Skin epidermis (tissue), 12 donors: ENCODE measurements around the gene ANKRD40.
"Not testable (repeated sequence)": the region's sequence is repeated elsewhere in the genome, so short reads cannot be mapped to it uniquely, and the experiment has no call there.

Experiments
- H3K27ac ChIP-seq, 21 experiments: fragments of 200-600 bp; sonication (generic) in 11 of 21; one replicate each; pipeline ENCODE4 v1.5.0; 2020; ENCODE audit warnings: mild to moderate bottlenecking in 3 of 21, inconsistent platforms in 2 of 21, moderate library complexity in 2 of 21
- H3K4me3 ChIP-seq, 7 experiments: fragments of 200-600 bp; sonication (generic) in 2 of 7; one replicate each; pipeline ENCODE4 v1.5.0; 2020; ENCODE audit warnings: inconsistent platforms in 2 of 7, mild to moderate bottlenecking in 2 of 7, moderate library complexity in 1 of 7

ANKRD40 gene, protein sequence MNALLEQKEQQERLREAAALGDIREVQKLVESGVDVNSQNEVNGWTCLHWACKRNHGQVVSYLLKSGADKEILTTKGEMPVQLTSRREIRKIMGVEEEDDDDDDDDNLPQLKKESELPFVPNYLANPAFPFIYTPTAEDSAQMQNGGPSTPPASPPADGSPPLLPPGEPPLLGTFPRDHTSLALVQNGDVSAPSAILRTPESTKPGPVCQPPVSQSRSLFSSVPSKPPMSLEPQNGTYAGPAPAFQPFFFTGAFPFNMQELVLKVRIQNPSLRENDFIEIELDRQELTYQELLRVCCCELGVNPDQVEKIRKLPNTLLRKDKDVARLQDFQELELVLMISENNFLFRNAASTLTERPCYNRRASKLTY

GRCh38 chr17:50707289-50708049 is at the start of gene ANKRD40:
Gene ANKRD40, minus strand, starts transcription at chr17:50707914. Its CDS starts 260 bp downstream, at chr17:50707654.
- Histone ChIP-seq H3K4me3 (peak within 1 kb of the TSS; percentile 53 to 81 (median 71)), H3K27ac (peak within 1 kb of the TSS; percentile 52 to 99 (median 93))

DNA sequence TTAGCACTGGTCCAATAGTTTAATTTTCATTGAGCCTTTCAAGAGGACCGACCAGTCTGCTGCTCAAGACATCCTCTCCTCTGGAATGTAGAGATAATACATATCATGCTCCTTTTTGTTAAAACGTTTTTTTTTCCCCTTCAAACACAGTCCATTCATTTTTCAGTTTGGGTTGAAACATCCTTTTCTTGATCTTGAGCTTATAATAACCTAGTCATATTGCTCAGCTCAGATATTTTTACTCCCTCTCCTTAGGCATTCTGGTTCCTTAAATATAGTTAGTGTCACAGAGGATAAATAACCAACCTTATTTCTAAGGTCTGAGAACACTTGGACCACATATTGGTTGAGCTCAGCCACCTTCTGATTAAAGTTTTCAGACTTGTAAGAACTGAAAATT is 46.8 kb upstream of the ANKRD40 start:
- Histone ChIP-seq H3K27ac (no peak overlapping the region), H3K4me3 (no peak overlapping the region)

GRCh38 chr17:50749245-50749644 is 41.5 kb upstream of the ANKRD40 start:
- Histone ChIP-seq H3K4me3 (no peak overlapping the region), H3K27ac (no peak overlapping the region)

DNA sequence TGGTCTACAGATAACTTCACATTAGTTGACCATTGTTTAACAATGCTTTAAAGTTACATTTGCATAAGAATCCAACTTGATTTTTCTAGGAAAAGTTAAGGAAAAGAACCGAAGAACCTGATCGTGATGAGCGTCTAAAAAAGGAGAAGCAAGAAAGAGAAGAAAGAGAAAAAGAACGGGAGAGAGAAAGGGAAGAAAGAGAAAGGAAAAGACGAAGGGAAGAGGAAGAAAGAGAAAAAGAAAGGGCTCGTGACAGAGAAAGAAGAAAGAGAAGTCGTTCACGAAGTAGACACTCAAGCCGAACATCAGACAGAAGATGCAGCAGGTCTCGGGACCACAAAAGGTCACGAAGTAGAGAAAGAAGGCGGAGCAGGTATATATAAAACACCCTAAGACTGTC is 37.9 kb upstream of the ANKRD40 start:
- Histone ChIP-seq H3K4me3 (no peak overlapping the region), H3K27ac (no peak overlapping the region)

DNA sequence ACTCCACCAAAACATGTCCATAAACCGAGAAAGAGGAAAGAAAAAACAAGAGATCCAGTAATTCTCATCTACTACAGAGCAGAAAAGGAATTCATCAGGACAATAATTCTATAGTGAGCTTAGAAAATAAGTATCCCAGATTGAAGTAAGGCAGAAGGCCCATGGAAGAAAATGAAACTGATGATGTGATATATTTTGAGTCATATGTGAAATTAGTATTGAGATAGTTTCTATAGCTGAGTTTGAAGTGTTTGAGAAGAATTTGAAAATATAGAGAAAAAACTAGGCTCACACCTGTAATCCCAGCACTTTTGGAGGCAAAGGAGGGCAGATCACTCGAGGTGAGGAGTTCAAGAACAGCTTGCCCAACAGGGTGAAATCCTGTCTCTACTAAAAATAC is 31.4 kb upstream of the ANKRD40 start:
- Histone ChIP-seq H3K27ac (no peak overlapping the region), H3K4me3 (no peak overlapping the region)

DNA sequence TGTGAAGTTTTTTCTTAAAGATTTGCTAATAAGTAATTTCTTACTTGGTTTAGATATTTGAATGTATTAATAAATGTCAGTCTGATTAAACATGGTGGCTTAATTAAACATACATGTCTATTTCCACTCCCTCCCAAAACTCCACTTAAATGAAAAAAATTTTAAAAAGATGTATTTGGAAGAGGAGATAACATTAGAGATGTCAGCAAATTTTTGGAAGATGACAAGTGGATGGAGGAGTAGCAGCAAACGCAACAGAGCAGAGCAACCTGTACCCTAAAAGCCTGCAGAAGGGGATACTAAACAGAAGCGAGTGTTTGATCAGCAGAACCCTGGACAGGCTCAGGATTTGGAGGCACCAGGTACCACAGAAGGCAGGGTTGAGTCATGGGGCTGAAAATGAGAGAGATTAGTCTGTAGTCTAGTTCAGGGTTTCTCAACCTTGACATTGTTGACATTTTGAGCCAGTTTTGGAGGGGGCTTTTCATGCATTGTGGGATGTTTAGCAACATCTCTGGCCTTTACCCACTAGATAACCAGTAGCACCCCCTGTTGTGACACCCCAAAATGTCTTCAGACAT is 29.5 kb upstream of the ANKRD40 start:
- no peak overlapping the region for H3K27ac ChIP-seq
- no peak overlapping the region for H3K4me3 ChIP-seq

DNA sequence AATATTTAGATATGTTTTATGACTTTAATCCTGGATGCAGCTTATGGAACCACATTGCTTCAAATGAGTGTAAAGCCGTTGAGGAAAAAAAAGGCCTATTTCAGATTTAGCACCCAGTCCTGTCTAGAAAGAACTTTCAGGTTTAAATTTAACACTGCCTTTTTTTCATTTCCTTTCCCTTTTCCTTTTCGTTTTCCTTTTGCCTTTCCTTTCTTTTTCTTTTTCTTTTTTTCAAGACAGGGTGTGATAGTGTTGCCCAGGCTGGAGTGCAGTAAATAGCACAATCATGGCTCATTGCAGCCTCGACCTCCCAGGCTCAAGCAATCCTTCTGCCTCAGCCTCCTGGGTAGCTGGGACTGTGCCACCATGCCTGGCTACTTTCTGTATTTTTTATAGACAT is 27.6 kb upstream of the ANKRD40 start:
- no peak overlapping the region for H3K4me3 ChIP-seq
- no peak overlapping the region for H3K27ac ChIP-seq

GRCh38 chr17:50731575-50732460 is 24.1 kb upstream of the ANKRD40 start:
- Histone ChIP-seq H3K27ac (peak overlapping the region in 1 of 21 experiments; percentile 29), H3K4me3 (no peak overlapping the region)

DNA sequence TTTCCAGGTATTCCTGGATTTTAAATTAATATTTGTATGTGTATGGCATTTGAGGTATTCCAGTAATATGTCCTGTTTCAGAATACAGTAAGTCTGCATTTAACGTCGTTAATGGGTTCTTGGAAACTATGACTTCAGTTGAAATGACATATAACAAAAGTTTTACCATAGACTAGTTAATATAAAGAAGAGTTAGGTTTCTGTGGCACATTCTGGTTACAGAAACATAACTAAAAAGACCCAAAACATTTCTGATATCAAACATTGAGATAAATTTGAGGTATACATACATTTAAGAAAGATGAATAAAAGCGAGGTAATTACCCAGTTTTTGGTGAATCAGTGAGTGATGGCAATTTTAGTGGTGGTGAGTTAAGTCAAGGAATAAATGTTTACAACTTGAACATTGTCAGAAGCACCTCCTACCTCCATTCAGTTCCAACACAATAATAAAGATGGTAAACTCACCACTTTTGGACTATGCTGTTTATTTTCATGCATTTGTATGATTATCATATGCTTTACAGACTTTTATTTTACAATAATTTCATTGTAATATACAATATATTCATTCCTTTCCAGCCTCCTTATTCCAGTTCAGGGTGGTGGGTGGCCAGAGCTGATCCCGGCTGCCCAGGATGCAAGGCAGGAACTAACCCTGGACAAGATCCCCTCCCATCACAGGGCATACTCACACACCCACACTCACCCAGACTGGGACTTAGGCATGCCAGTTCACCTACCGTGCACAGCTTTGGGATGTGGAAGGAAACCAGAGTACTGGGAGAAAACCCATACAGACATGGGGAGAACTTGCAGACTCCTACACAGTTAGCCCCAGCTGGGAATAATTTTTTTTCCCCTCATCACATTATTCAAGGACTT is 21.4 kb upstream of the ANKRD40 start:
- Histone ChIP-seq H3K4me3 (no peak overlapping the region), H3K27ac (no peak overlapping the region)

DNA sequence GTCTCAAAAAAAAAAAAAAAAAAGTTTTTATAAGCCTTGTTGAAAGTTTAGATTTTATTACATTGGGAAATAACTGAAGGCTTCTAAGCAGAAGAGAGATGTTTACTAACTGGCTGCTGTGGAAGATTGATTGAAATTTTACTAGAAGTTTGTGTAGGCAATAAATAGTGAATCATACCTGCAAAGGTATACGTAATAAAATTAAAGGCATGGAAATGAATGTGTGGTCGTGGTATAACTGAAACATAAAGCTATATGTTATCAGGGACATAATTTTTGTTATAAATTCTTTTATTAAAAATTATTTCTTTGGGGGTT is 20.4 kb upstream of the ANKRD40 start:
- Histone ChIP-seq H3K27ac (no peak overlapping the region), H3K4me3 (no peak overlapping the region)

DNA sequence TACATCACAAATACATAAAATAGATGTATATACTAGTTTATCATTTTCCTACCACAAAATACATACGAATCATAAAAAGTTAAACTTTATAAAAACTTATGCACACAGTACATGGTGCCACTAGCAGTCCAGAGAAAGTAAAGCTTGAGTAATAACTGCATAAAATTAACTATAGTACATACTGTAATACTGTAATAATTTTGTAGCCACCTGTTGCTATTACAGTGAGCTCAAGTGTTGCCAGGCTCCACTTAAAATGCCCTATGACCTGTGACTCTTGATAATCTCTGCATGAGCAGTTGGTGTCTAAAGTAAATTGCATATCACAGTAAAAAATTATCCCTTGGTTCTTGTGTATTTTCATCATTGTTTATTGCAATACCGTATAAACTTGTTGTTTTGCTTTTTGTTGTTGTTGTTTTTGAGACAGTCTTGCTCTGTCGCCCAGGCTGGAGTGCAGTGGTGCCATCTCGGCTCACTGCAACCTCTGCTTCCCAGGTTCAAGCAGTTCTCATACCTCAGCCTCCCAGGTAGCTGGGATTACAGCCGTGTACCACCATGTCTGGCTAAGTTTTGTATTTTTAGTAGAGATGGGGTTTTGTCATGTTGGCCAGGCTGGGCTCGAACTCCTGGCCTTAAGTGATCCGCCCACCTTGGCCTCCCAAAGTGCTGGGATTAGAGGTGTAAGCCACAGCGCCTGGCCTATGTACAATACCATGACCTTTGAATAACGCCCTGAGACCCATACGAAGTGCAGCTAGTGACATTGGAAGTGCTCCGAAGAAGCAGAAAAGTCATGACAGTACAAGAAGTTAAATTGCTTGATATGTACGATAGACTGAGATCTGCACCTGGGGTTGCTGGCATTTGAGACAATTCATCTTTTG is 18.3 kb upstream of the ANKRD40 start:
- H3K4me3 ChIP-seq: no peak overlapping the region
- no peak overlapping the region for H3K27ac ChIP-seq

DNA sequence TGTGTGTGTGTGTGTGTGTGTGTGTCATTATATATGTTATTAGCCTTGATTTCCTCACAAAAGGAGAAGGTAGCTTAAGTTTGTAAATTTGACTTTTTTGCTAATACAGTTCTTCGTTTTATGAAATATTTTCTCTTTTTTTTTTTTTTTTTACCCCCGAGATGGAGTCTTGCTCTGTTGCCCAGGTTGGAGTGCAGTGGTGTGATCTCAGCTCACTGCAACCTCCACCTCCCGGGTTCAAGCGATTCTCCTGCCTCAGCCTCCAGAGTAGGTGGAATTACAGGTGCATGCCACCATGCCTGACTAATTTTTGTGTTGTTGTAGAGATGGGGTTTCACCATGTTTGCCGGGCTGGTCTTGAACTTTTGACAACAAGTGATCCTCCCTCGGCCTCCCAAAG is 16.9 kb upstream of the ANKRD40 start:
- H3K4me3 ChIP-seq, H3K27ac ChIP-seq: not testable (repeated sequence)

DNA sequence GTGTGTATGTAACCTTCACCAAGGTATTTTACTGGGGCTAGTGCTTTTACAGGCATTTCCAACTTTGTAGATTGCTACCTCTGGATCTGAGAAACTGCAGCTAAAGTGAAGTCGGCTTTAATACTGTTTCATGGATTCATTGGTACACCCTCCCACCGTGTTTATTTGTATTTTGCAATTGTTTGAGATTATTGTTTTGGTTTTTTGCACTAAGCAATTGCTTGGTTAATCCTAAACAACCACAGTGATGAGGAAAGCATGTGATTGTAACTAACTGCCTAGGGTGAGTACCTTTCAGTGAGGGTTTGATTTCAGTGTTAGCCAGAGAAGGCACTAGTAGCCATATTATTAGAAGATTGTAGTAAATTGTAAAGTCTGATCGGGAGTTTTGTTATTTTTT is 15.0 kb upstream of the ANKRD40 start:
- H3K4me3 ChIP-seq: no peak overlapping the region
- H3K27ac ChIP-seq: no peak overlapping the region

GRCh38 chr17:50721194-50722010 is 13.7 kb upstream of the ANKRD40 start:
- H3K27ac ChIP-seq: peak overlapping the region in 10 of 21 experiments; percentile 7 to 99 (median 94)
- peak overlapping the region; percentile 84 to 99 (median 94) for H3K4me3 ChIP-seq

DNA sequence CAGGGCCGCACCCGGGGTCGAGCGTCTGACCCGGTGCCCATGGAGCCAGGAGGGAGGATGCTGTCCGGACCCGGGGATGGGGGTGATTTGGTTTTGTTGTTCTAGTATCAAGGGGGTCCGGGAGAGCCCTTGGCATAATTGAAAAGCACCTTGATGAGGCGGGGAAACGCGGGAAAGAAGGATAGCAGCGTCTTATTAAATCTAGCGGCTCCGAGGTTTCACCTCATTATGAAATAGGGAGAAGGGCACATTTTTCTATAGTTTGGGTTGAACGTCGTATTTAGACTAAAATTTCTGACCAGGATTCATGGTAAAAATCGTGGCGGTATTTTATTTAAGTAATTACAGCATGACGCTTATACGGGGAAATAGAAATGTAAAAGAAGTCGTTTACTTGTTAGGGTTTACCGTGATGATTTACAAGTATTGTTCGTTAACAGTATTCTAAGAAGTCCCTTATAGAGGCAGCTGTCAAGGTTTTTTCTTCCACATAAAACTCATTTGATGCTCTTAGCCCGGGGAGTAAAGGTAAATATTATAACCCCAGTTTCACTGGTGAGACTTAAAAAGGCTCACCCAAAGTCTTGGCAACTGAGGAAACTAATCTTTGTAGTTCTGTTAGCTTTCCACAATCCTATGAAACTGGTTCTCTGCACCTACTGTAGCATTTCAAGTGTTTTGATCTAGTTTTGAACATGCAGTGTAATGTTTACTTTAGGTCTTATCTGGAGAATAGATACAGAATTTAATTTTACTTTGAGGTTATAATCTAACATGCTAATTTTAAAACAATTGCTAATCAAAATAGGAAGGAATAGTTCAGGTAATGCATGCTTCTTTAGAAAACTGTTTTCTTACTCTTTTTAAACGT is 12.4 kb upstream of the ANKRD40 start:
- Histone ChIP-seq H3K27ac (peak overlapping the region; percentile 84 to 99 (median 96)), H3K4me3 (peak overlapping the region; percentile 84 to 99 (median 94))
